ENCODE results near the gene NGRN.
"Not testable (repeated sequence)": the region's sequence is repeated elsewhere in the genome, so short reads cannot be mapped to it uniquely, and the experiment has no call there.

Gene NGRN

GRCh38 chr15:90234096-90234988, 31.1 kb upstream of the NGRN start, which contains the start of gene GDPGP1:
Gene GDPGP1, plus strand, starts transcription at chr15:90234209. Its CDS starts 6,700 bp downstream, at chr15:90240909.
- DNase-seq: no peak

GRCh38 chr15:90239371-90239770, 26.1 kb upstream of the NGRN start:
- DNase-seq: no peak

GRCh38 chr15:90240856-90241255, 24.6 kb upstream of the NGRN start:
- DNase-seq: no peak

- no peak for DNase-seq
Measured at GRCh38 chr15:90241343-90242192, 23.9 kb upstream of the NGRN start.

GRCh38 chr15:90243943-90244639, 21.4 kb upstream of the NGRN start:
- no peak for DNase-seq

- no peak for DNase-seq
Measured at GRCh38 chr15:90248789-90249202, 16.7 kb upstream of the NGRN start.

GRCh38 chr15:90249203-90249863, 16.1 kb upstream of the NGRN start, which contains the start of gene TTLL13:
Gene TTLL13, plus strand, starts transcription at chr15:90249556. Its CDS starts 1,075 bp downstream, at chr15:90250631.
- peak; percentile 45 for DNase-seq

- no peak for DNase-seq
Measured at GRCh38 chr15:90257776-90258175, 7.7 kb upstream of the NGRN start.

GRCh38 chr15:90259524-90259923, 5.9 kb upstream of the NGRN start:
- no peak for DNase-seq

GRCh38 chr15:90260731-90261130, 4.7 kb upstream of the NGRN start:
- not testable (repeated sequence) for DNase-seq

GRCh38 chr15:90261811-90262210, 3.7 kb upstream of the NGRN start:
- no peak for DNase-seq

- no peak for DNase-seq
Measured at GRCh38 chr15:90262426-90262825, 3.0 kb upstream of the NGRN start.

- no peak for DNase-seq
Measured at GRCh38 chr15:90264671-90265070, 801 bp upstream of the NGRN start.

GRCh38 chr15:90266061-90266431, 574 bp downstream of the NGRN start:
- DNase-seq: no peak

- DNase-seq: no peak
Measured at GRCh38 chr15:90266485-90266884, 1.0 kb downstream of the NGRN start.

- DNase-seq: no peak
Measured at GRCh38 chr15:90268415-90268814, 2.9 kb downstream of the NGRN start.

GRCh38 chr15:90270502-90271150, 5.2 kb downstream of the NGRN start:
- DNase-seq: no peak

GRCh38 chr15:90271459-90272166, 6.1 kb downstream of the NGRN start:
- DNase-seq: no peak

- not testable (repeated sequence) for DNase-seq
Measured at GRCh38 chr15:90278467-90278866, 13.0 kb downstream of the NGRN start.

GRCh38 chr15:90280743-90281142, 15.3 kb downstream of the NGRN start:
- DNase-seq: not testable (repeated sequence)

GRCh38 chr15:90281637-90282036, 16.2 kb downstream of the NGRN start:
- not testable (repeated sequence) for DNase-seq

All from NCI-H2081 treated with DMSO at 0.1 percent for 48 hours (cell line).